HEK293 (cell line): Measurements from ENCODE around the gene OPCML.

Source experiments
- TCF7L2 ChIP-seq: IDR thresholded peaks from 2 replicates; pipeline ENCODE4 v1.6.1; 2011; ENCODE audit warnings: low read depth, mild to moderate bottlenecking, inconsistent platforms, low read length, moderate library complexity, borderline replicate concordance
- ZNF2 ChIP-seq: fragments of 450-650 bp; formaldehyde crosslinking; IDR thresholded peaks from 2 replicates; pipeline ENCODE4 v1.5.1; 2016; ENCODE audit warnings: missing biosample characterization, missing genetic modification characterization
- ZNF791 ChIP-seq: fragments of 450-650 bp; formaldehyde crosslinking; IDR thresholded peaks from 2 replicates; pipeline ENCODE4 v1.5.1; 2016; ENCODE audit warnings: missing biosample characterization, missing genetic modification characterization
- ZNF837 ChIP-seq: fragments of 450-650 bp; formaldehyde crosslinking; IDR thresholded peaks from 2 replicates; pipeline ENCODE4 v1.5.1; 2016; ENCODE audit warnings: missing biosample characterization, missing genetic modification characterization
- TF ChIP-seq, protein P1 (sequence below): fragments of 450-650 bp; formaldehyde crosslinking; IDR thresholded peaks from 2 replicates; pipeline ENCODE4 v1.5.1; 2016; ENCODE audit warnings: missing biosample characterization, missing genetic modification characterization
- TF ChIP-seq, protein P2 (sequence below): IDR thresholded peaks from 2 replicates; pipeline ENCODE4 v1.6.1; 2011; ENCODE audit warnings: mild to moderate bottlenecking, low read depth, low read length, borderline replicate concordance
- TF ChIP-seq, protein P3 (sequence below): fragments of 450-650 bp; formaldehyde crosslinking; IDR thresholded peaks from 2 replicates; pipeline ENCODE4 v1.5.1; 2016; ENCODE audit warnings: missing biosample characterization, missing genetic modification characterization, low read depth

DNA sequence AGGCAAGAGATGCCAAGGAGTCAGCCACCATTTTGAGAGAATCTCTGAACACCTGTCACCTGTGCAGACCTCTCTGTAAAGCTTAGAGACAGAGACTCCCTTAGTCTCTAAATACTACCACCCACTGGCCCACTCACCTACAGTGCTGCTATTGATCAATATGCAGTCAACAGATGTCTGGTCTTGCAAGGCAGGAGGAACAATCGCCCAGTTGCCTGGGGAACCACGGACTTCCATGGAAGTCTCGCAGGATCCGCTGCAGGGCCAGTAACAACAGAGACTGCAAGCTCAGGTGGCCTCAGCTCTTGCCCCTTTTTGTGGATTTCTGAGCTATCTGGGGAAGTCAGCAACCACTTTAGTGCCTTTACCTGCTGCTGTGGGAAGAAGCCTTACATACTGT, 195.1 kb downstream of the OPCML start:
- TF ChIP-seq, protein P1, sequence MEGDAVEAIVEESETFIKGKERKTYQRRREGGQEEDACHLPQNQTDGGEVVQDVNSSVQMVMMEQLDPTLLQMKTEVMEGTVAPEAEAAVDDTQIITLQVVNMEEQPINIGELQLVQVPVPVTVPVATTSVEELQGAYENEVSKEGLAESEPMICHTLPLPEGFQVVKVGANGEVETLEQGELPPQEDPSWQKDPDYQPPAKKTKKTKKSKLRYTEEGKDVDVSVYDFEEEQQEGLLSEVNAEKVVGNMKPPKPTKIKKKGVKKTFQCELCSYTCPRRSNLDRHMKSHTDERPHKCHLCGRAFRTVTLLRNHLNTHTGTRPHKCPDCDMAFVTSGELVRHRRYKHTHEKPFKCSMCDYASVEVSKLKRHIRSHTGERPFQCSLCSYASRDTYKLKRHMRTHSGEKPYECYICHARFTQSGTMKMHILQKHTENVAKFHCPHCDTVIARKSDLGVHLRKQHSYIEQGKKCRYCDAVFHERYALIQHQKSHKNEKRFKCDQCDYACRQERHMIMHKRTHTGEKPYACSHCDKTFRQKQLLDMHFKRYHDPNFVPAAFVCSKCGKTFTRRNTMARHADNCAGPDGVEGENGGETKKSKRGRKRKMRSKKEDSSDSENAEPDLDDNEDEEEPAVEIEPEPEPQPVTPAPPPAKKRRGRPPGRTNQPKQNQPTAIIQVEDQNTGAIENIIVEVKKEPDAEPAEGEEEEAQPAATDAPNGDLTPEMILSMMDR: no peak
- TF ChIP-seq, protein P2, sequence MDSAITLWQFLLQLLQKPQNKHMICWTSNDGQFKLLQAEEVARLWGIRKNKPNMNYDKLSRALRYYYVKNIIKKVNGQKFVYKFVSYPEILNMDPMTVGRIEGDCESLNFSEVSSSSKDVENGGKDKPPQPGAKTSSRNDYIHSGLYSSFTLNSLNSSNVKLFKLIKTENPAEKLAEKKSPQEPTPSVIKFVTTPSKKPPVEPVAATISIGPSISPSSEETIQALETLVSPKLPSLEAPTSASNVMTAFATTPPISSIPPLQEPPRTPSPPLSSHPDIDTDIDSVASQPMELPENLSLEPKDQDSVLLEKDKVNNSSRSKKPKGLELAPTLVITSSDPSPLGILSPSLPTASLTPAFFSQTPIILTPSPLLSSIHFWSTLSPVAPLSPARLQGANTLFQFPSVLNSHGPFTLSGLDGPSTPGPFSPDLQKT: no peak
- TF ChIP-seq, protein P3, sequence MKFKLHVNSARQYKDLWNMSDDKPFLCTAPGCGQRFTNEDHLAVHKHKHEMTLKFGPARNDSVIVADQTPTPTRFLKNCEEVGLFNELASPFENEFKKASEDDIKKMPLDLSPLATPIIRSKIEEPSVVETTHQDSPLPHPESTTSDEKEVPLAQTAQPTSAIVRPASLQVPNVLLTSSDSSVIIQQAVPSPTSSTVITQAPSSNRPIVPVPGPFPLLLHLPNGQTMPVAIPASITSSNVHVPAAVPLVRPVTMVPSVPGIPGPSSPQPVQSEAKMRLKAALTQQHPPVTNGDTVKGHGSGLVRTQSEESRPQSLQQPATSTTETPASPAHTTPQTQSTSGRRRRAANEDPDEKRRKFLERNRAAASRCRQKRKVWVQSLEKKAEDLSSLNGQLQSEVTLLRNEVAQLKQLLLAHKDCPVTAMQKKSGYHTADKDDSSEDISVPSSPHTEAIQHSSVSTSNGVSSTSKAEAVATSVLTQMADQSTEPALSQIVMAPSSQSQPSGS (tag by site-specific recombination): no peak
- no peak for TF ChIP-seq TCF7L2
- no peak for TF ChIP-seq ZNF791
- no peak for TF ChIP-seq ZNF837 (tag by site-specific recombination)
- no peak for TF ChIP-seq ZNF2 (tag by site-specific recombination)
